Mucosa of rectum (tissue), 2 donors: ENCODE data around the gene GDPD2.
A peak's percentile ranks its signal among the peaks of the same experiment; 100 is the strongest.

Experiments
- H3K27ac ChIP-seq, 2 donors: one replicate each; pipeline ENCODE4 v1.7.0; 2013; ENCODE audit warnings: inconsistent platforms in 2 of 2, low read depth in 2 of 2, low read length in 2 of 2
- H3K27me3 ChIP-seq, 2 donors: one replicate each; pipeline ENCODE4 v1.7.0; 2013; ENCODE audit warnings: low read length in 2 of 2; ENCODE audit not compliant: control insufficient read depth in 2 of 2, insufficient read depth in 2 of 2
- H3K36me3 ChIP-seq, 2 donors: one replicate each; pipeline ENCODE4 v1.7.0; 2013; ENCODE audit warnings: low read length in 2 of 2; ENCODE audit not compliant: control insufficient read depth in 2 of 2, insufficient read depth in 2 of 2
- H3K4me1 ChIP-seq, 2 donors: one replicate each; pipeline ENCODE4 v1.7.0; 2013; ENCODE audit warnings: low read length in 2 of 2, mild to moderate bottlenecking in 1 of 2; ENCODE audit not compliant: control insufficient read depth in 2 of 2, insufficient read depth in 2 of 2
- H3K4me3 ChIP-seq, 2 donors: one replicate each; pipeline ENCODE4 v1.7.0; 2013; ENCODE audit warnings: low read length in 2 of 2
- H3K9ac ChIP-seq, 2 donors: one replicate each; pipeline ENCODE4 v1.7.0; 2013; ENCODE audit warnings: low read length in 2 of 2, low read depth in 1 of 2, mild to moderate bottlenecking in 1 of 2
- H3K9me3 ChIP-seq, 2 donors: one replicate each; pipeline ENCODE4 v1.7.0; 2013; ENCODE audit warnings: low read length in 2 of 2; ENCODE audit not compliant: control insufficient read depth in 2 of 2
- donor health status: healthy.
- donor health status: Normal muscosa, but diverticular disease.

The GDPD2 gene

DNA sequence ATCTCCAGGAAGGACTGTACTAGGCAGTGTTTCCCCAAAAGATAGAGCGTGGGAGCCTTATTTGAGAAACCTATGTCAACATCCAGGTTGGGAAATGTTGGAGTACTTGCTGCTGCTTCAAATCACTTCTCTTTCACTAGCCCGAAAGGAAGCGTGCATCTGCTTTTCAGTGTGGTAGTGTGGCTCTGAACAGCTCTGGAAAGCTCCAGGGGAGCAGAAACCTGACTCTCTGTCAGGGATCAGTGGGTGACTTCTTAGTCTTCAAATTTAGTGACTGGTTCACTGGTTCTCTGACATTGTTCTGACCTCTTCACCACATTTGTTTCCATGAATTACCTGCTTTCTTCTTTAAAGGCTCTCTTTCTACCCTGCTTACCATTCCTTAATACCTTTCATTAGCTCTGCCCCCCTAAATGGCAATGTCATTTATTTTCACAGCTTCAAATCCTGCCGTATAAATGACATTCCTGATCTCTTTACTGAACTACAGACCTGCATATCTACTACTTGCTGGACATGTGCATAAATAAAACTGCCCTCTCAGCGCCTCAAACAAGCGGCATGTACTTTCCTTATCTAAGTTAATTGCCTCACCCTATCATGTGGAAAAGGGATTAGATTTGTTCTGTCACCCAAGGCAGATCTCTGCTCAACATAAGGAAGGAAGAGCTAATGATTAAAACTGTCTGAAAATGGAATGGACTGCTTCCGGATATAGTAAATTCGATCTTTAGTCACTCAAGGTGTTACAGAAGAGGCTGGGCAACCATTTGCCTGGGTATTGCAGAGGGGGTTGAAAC lies 58.6 kb downstream of the GDPD2 start:
- H3K4me3 ChIP-seq, result no peak overlapping the region
- H3K9ac ChIP-seq, result peak overlapping the region in 1 of 2 donors; percentile 34
- H3K27ac ChIP-seq, result peak overlapping the region; percentile 86 to 87
- H3K4me1 ChIP-seq, result peaks cover 27 to 43% of the 10 kb centered on the region in 2 donors
- no peaks in the 10 kb centered on the region for H3K9me3 ChIP-seq
- peaks cover 0 to 4% of the 10 kb centered on the region in 2 donors for H3K27me3 ChIP-seq
- peaks cover 0 to 5% of the 10 kb centered on the region in 2 donors for H3K36me3 ChIP-seq

DNA sequence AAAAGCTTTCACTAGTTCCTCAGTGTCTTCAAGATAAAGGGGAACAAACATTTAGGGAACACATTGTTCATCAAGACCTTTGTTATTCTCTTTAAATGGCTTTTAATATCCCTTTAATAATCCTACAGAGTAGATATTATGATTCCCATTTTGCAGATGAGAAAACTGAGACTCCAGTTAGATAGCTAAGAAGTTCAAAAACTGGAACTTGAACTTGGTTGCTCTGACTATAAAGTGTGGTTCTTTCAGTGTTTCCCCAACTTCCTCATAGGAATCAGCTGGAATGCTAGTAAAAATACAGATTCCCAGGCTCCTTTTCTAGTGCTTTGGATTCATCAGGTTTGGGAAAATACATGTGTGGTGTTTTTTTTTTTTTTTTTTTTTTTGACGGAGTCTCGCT lies 59.2 kb downstream of the GDPD2 start:
- Histone ChIP-seq H3K27ac (peak overlapping the region; percentile 86 to 87), H3K4me3 (no peak overlapping the region), H3K36me3 (peaks cover 2 to 6% of the 10 kb centered on the region in 2 donors), H3K9ac (no peak overlapping the region), H3K27me3 (peaks cover 0 to 4% of the 10 kb centered on the region in 2 donors), H3K4me1 (peaks cover 27 to 43% of the 10 kb centered on the region in 2 donors), H3K9me3 (no peaks in the 10 kb centered on the region)
